HepG2 (cell line): ENCODE results near the gene SOBP. TPM values are rescaled to one million over a fixed set of nuclear protein-coding genes. Genes with fewer than 3 reads are reported as not detected.

Experiments
- GABPB1 ChIP-seq: IDR thresholded peaks from 2 replicates; pipeline ENCODE4 v1.6.1; 2016; ENCODE audit warnings: mild to moderate bottlenecking, missing genetic modification reagents, moderate library complexity, missing compliant biosample characterization
- NRL ChIP-seq: sonication (generic); formaldehyde crosslinking; IDR thresholded peaks from 2 replicates; pipeline ENCODE4 v1.5.0; 2020; ENCODE audit warnings: missing genetic modification reagents, mild to moderate bottlenecking, moderate library complexity, borderline replicate concordance
- SAP130 ChIP-seq: IDR thresholded peaks from 2 replicates; pipeline ENCODE4 v1.6.1; 2016; ENCODE audit warnings: low read depth
- U2AF1 ChIP-seq: fragments of 200-400 bp; formaldehyde crosslinking; optimal IDR thresholded peaks from 2 replicates; pipeline ENCODE3; 2017; ENCODE audit warnings: mild to moderate bottlenecking, low read depth, low read length
- WIZ ChIP-seq: sonication (generic); formaldehyde crosslinking; IDR thresholded peaks from 2 replicates; pipeline ENCODE4 v1.5.1; 2020; ENCODE audit warnings: mild to moderate bottlenecking, missing genetic modification reagents
- ZFX ChIP-seq: sonication (generic); formaldehyde crosslinking; IDR thresholded peaks from 2 replicates; pipeline ENCODE4 v1.4.0; 2020; ENCODE audit warnings: mild to moderate bottlenecking, low read depth, missing genetic modification reagents, moderate library complexity
- ZMAT3 ChIP-seq: sonication (generic); formaldehyde crosslinking; conservative IDR thresholded peaks from 2 replicates; pipeline ENCODE4 v1.7.0; 2021; ENCODE audit warnings: missing genetic modification reagents
- ZNF629 ChIP-seq: sonication (generic); formaldehyde crosslinking; conservative IDR thresholded peaks from 2 replicates; pipeline ENCODE4 v1.5.0; 2020; ENCODE audit warnings: missing genetic modification reagents
- polyA plus RNA-seq, 8 experiments: library from polyadenylated mRNA; depleted of rRNA in 3 of 8; stranded (reverse) in 7 of 8; unstranded in 1 of 8; fragments of >200 nt; fragmentation: Illumina TruSeq in 4 of 8; extraction: Trizol in 4 of 8; gene quantifications; 2 replicates each; pipeline versions ENCODE4 v1.2.1 to v1.2.3, GENCODE V29; 2011 to 2016; ENCODE audit warnings: low read depth in 4 of 8, missing spikeins in 1 of 8, mixed read lengths in 1 of 8; ENCODE audit not compliant: insufficient read depth in 1 of 8
- total RNA-seq, 5 experiments: library from RNA; depleted of rRNA; stranded (reverse); fragments of >200 nt; fragmentation: Illumina TruSeq; extraction: Trizol; gene quantifications; 2 replicates each; pipeline ENCODE4 v1.2.3, GENCODE V29; 2016; ENCODE audit warnings: low read depth in 1 of 5
- TF ChIP-seq, protein P1 (sequence below): sonication (generic); formaldehyde crosslinking; IDR thresholded peaks from 2 replicates; pipeline ENCODE4 v1.8.0; 2022; ENCODE audit warnings: missing genetic modification reagents, mild to moderate bottlenecking, inconsistent platforms, borderline replicate concordance
- TF ChIP-seq, protein P2 (sequence below): sonication (generic); formaldehyde crosslinking; IDR thresholded peaks from 2 replicates; pipeline ENCODE4 v1.5.1; 2020; ENCODE audit warnings: mild to moderate bottlenecking, moderate library complexity, missing genetic modification reagents
- TF ChIP-seq, protein P3 (sequence below): sonication (generic); formaldehyde crosslinking; IDR thresholded peaks from 2 replicates; pipeline ENCODE4 v1.5.0; 2020; ENCODE audit warnings: missing genetic modification reagents
- TF ChIP-seq, protein P4 (sequence below): IDR thresholded peaks from 2 replicates; pipeline ENCODE4 v1.6.1; 2016; ENCODE audit warnings: missing compliant biosample characterization, missing genetic modification reagents, borderline replicate concordance
- TF ChIP-seq, protein P5 (sequence below): IDR thresholded peaks from 2 replicates; pipeline ENCODE4 v1.6.1; 2016; ENCODE audit warnings: low read depth, control low read depth
- TF ChIP-seq, protein P6 (sequence below): sonication (generic); formaldehyde crosslinking; IDR thresholded peaks from 2 replicates; pipeline ENCODE4 v1.5.1; 2020; ENCODE audit warnings: mild to moderate bottlenecking, missing genetic modification reagents, moderate library complexity
- TF ChIP-seq, protein P7 (sequence below): sonication (generic); formaldehyde crosslinking; IDR thresholded peaks from 2 replicates; pipeline ENCODE4 v1.5.0; 2020; ENCODE audit warnings: missing genetic modification reagents, mild to moderate bottlenecking, borderline replicate concordance

Gene SOBP
- total and polyA plus RNA-seq, 2 of the 13 experiments (the other 11 are each of a cell fraction or from before 2014, with no cell fraction given) = 1.5 to 6.9 TPM

DNA sequence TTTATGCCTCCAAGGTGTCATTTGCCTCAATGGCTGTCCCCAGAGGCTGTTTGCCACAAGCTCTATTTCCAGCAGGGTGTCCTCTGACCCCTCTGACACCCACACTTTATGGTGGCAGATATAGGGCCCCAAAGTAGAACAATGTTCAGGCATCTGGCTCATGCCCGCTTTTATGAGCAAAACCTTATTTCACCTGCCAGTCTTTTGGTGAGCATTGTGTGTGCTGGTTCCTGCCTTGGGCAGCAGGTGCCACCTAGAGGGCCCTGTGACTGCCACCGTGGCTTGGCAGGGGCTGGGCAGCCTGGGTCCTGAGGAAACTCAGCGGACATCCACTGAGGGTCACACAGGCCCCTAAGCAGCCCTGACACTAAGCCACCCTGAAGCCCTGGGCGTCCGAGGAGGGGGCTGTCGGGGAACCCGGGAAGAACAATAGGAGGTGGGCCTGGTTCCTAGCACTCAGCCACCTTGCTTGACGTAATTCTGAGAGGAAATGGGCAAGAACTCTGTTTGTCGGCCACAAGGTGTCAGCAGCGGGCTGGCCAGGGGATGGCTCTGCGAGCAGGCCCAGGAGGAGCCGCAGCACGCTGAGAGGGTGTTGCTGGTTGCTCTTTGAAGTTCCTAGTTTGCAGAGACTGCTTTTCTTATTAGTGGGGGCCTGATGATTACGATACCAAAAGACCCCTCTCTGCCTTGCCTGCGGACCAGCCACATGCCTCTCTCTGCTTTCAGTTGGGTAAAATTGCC is 185.2 kb downstream of the SOBP start (continued):
- TF ChIP-seq, protein P1, sequence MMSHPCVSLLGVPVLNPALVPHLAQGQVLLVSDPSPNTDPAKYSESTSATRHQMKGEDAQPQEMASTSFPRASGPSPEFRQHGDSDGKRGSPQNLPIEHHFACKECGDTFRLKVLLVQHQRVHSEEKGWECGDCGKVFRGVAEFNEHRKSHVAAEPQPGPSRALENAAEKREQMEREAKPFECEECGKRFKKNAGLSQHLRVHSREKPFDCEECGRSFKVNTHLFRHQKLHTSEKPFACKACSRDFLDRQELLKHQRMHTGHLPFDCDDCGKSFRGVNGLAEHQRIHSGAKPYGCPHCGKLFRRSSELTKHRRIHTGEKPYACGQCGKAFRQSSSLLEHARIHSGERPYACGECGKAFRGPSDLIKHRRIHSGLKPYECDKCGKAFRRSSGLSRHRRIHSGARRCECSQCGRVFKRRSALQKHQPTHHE (CRISPR knock-in tag) = 0 out of 2 replicates have a peak, but pooled peaks have one; percentile 43
- peak; percentile 56 for TF ChIP-seq GABPB1 (CRISPR knock-in tag)
- TF ChIP-seq, protein P2, sequence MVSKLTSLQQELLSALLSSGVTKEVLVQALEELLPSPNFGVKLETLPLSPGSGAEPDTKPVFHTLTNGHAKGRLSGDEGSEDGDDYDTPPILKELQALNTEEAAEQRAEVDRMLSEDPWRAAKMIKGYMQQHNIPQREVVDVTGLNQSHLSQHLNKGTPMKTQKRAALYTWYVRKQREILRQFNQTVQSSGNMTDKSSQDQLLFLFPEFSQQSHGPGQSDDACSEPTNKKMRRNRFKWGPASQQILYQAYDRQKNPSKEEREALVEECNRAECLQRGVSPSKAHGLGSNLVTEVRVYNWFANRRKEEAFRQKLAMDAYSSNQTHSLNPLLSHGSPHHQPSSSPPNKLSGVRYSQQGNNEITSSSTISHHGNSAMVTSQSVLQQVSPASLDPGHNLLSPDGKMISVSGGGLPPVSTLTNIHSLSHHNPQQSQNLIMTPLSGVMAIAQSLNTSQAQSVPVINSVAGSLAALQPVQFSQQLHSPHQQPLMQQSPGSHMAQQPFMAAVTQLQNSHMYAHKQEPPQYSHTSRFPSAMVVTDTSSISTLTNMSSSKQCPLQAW (CRISPR knock-in tag) = peak; percentile 82
- TF ChIP-seq NRL (CRISPR knock-in tag) = peak; percentile 85; the same call in 1 of the 2 replicates
- TF ChIP-seq, protein P3, sequence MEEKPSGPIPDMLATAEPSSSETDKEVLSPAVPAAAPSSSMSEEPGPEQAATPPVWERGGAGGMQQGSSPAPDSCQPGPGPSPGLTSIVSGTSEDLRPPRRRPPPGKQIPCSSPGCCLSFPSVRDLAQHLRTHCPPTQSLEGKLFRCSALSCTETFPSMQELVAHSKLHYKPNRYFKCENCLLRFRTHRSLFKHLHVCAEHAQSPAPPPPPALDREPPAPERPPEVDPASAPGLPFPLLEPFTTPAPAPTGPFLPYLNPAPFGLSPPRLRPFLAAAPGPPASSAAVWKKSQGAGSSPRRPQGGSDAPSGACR (CRISPR knock-in tag) = 0 out of 2 replicates have a peak, but pooled peaks have one; percentile 33
- no peak for TF ChIP-seq U2AF1
- TF ChIP-seq, protein P4, sequence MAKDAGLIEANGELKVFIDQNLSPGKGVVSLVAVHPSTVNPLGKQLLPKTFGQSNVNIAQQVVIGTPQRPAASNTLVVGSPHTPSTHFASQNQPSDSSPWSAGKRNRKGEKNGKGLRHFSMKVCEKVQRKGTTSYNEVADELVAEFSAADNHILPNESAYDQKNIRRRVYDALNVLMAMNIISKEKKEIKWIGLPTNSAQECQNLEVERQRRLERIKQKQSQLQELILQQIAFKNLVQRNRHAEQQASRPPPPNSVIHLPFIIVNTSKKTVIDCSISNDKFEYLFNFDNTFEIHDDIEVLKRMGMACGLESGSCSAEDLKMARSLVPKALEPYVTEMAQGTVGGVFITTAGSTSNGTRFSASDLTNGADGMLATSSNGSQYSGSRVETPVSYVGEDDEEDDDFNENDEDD (CRISPR knock-in tag) = no peak
- peak; percentile 34; the same call in 1 of the 2 replicates for TF ChIP-seq SAP130
- TF ChIP-seq, protein P5, sequence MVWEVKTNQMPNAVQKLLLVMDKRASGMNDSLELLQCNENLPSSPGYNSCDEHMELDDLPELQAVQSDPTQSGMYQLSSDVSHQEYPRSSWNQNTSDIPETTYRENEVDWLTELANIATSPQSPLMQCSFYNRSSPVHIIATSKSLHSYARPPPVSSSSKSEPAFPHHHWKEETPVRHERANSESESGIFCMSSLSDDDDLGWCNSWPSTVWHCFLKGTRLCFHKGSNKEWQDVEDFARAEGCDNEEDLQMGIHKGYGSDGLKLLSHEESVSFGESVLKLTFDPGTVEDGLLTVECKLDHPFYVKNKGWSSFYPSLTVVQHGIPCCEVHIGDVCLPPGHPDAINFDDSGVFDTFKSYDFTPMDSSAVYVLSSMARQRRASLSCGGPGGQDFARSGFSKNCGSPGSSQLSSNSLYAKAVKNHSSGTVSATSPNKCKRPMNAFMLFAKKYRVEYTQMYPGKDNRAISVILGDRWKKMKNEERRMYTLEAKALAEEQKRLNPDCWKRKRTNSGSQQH = no peak
- no peak for TF ChIP-seq ZNF629 (CRISPR knock-in tag)
- TF ChIP-seq ZMAT3 (CRISPR knock-in tag) = 0 out of 2 replicates have a peak, but pooled peaks have one; percentile 66
- TF ChIP-seq, protein P6, sequence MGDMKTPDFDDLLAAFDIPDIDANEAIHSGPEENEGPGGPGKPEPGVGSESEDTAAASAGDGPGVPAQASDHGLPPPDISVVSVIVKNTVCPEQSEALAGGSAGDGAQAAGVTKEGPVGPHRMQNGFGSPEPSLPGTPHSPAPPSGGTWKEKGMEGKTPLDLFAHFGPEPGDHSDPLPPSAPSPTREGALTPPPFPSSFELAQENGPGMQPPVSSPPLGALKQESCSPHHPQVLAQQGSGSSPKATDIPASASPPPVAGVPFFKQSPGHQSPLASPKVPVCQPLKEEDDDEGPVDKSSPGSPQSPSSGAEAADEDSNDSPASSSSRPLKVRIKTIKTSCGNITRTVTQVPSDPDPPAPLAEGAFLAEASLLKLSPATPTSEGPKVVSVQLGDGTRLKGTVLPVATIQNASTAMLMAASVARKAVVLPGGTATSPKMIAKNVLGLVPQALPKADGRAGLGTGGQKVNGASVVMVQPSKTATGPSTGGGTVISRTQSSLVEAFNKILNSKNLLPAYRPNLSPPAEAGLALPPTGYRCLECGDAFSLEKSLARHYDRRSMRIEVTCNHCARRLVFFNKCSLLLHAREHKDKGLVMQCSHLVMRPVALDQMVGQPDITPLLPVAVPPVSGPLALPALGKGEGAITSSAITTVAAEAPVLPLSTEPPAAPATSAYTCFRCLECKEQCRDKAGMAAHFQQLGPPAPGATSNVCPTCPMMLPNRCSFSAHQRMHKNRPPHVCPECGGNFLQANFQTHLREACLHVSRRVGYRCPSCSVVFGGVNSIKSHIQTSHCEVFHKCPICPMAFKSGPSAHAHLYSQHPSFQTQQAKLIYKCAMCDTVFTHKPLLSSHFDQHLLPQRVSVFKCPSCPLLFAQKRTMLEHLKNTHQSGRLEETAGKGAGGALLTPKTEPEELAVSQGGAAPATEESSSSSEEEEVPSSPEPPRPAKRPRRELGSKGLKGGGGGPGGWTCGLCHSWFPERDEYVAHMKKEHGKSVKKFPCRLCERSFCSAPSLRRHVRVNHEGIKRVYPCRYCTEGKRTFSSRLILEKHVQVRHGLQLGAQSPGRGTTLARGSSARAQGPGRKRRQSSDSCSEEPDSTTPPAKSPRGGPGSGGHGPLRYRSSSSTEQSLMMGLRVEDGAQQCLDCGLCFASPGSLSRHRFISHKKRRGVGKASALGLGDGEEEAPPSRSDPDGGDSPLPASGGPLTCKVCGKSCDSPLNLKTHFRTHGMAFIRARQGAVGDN (CRISPR knock-in tag) = peak; percentile 85
- TF ChIP-seq WIZ (CRISPR knock-in tag) = 0 out of 2 replicates have a peak, but pooled peaks have one; percentile 33
- TF ChIP-seq, protein P7, sequence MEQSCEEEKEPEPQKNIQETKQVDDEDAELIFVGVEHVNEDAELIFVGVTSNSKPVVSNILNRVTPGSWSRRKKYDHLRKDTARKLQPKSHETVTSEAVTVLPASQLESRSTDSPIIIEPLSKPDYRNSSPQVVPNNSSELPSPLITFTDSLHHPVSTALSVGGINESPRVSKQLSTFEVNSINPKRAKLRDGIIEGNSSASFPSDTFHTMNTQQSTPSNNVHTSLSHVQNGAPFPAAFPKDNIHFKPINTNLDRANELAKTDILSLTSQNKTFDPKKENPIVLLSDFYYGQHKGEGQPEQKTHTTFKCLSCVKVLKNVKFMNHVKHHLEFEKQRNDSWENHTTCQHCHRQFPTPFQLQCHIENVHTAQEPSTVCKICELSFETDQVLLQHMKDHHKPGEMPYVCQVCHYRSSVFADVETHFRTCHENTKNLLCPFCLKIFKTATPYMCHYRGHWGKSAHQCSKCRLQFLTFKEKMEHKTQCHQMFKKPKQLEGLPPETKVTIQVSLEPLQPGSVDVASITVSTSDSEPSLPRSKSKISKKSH = peak; percentile 84
- peak; percentile 85 for TF ChIP-seq ZFX (CRISPR knock-in tag)
